ENCODE data around the gene LOXL4.

GRCh38 chr10:98270073-98270740, 2.2 kb upstream of the LOXL4 start:
- TF ChIP-seq ZNF274 (IDR thresholded peaks at IDR 0.05; ENCODE audit: low read depth, low read length) = no peak
- TF ChIP-seq YY1 (IDR thresholded peaks at IDR 0.05; ENCODE audit: insufficient read depth, insufficient read length) = no peak
